ENCODE results near the gene CHCHD1.

DNA sequence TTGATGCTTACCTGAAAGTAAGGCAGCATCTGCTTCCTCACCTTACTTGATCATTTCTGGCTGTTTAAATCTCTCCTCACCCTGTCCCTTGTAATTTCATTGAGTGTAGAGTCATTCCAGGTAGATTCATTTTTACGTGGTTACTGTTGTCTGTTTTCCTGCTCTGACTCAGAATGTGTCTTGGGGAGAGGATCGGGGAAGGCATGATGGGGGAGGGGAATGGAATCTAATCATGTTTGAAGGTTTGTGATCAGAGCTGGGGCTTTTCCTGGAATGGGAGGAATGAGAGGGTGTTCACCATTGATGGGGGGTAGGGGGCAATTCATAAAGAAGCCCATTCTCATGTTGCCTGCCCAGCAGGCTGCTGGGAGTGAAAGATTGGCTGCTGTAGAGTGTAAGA lies 18.9 kb upstream of the CHCHD1 start:
- TF ChIP-seq, protein P1, sequence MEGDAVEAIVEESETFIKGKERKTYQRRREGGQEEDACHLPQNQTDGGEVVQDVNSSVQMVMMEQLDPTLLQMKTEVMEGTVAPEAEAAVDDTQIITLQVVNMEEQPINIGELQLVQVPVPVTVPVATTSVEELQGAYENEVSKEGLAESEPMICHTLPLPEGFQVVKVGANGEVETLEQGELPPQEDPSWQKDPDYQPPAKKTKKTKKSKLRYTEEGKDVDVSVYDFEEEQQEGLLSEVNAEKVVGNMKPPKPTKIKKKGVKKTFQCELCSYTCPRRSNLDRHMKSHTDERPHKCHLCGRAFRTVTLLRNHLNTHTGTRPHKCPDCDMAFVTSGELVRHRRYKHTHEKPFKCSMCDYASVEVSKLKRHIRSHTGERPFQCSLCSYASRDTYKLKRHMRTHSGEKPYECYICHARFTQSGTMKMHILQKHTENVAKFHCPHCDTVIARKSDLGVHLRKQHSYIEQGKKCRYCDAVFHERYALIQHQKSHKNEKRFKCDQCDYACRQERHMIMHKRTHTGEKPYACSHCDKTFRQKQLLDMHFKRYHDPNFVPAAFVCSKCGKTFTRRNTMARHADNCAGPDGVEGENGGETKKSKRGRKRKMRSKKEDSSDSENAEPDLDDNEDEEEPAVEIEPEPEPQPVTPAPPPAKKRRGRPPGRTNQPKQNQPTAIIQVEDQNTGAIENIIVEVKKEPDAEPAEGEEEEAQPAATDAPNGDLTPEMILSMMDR (conservative IDR thresholded peaks at IDR 0.05) = no peak
- no peak for TF ChIP-seq EZH2 (IDR thresholded peaks at IDR 0.05; ENCODE audit: low read depth)
